ENCODE data around the gene ASCL5. TPM values are rescaled to one million over a fixed set of nuclear protein-coding genes. Genes with fewer than 3 reads are reported as not detected.

Gene ASCL5
- total and polyA plus RNA-seq, 10 of the 15 experiments (the other 5 are each of a cell fraction or from before 2014, with no cell fraction given): 0.04 TPM; not detected in 9

DNA sequence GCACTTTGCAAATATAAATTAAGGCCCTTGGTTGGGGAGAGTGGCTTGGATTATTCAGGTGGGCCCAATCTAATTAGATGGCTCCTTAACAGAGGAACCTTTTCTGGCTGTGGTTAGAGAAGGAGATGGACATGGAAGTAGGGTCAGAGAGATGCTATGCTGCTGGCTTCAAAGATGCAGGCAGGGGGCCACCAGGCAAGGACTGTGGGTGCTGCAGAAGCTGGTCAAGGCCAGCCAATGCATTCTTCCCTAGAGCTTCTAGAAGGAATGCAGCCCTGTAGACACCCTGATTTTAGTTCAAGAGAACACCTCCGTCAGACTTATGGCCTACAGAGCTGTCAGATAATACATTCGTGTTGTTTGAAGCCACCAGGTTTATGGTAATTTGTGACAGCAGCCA is 31.0 kb upstream of the ASCL5 start (continued):
- no peak for TF ChIP-seq NKRF (conservative IDR thresholded peaks at IDR 0.05)
- no peak for TF ChIP-seq CBFB (IDR thresholded peaks at IDR 0.05; ENCODE audit: low read depth)
- TF ChIP-seq RUNX3 (IDR thresholded peaks at IDR 0.05; ENCODE audit: low read length): no peak
- TF ChIP-seq MTA3 (IDR thresholded peaks at IDR 0.05; ENCODE audit: borderline replicate concordance, low read length): no peak

DNA sequence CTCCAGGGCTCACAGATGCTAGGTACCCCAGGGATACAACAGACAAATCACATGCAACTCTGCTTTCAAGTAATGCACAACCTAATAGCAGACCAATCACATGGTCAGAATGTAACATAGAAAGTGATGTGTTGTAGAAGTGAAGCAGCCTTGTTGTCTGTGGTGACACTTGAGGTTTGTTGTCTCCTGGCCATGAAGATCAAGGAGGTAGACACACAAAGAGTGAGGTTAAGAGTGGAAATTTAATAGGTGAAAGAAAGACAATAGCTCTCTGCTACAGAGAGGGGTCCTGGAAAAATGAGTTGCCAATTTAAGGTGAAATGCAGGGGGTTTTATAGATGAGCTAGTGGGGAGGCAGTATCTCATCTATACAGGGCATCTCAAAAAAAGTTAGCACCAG is 29.8 kb upstream of the ASCL5 start:
- in situ Hi-C loops (cut with MboI) (no loop called here), intact Hi-C loops (cut with micrococcal nuclease; ENCODE audit: unreplicated experiment) (no loop called here)
- Histone ChIP-seq H4K20me1 (ENCODE audit: control insufficient read depth, insufficient read depth) (no peaks in the 10 kb centered on the region), H3K27me3 (replicated peaks in 1 of 2; ENCODE audit: control insufficient read depth in 2 of 2, insufficient read depth in 2 of 2, low read length in 1 of 2) (no peaks in the 10 kb centered on the region; a peak in 1 of 4 replicates), H3K79me2 (ENCODE audit: control insufficient read depth, insufficient read depth, low read length) (peaks cover 5% of the 10 kb centered on the region; the same call in 1 of the 2 replicates), H3K27ac (ENCODE audit: control insufficient read depth, insufficient read depth) (no peak overlapping the region), H3K4me3 (no peak overlapping the region), H3K9me3 (replicated peaks; ENCODE audit: control insufficient read depth, insufficient read depth, low read length) (no peaks in the 10 kb centered on the region), H3K4me1 (ENCODE audit: control insufficient read depth, insufficient read depth, low read length) (peaks cover 12% of the 10 kb centered on the region), H3K36me3 (ENCODE audit: control insufficient read depth in 2 of 2, insufficient read depth in 2 of 2, low read length in 1 of 2) (0 out of 4 replicates have a peak, but pooled peaks cover 0 to under 1% of the 10 kb centered on the region in 2 experiments), H3K9ac (ENCODE audit: control insufficient read depth, insufficient read depth, low read length) (no peak overlapping the region), H2AFZ (ENCODE audit: control insufficient read depth, low read depth, low read length) (no peak overlapping the region), H3K4me2 (ENCODE audit: control insufficient read depth, insufficient read depth) (no peak overlapping the region)
- FAIRE-seq (no peak), ATAC-seq (no peak), DNase-seq (ENCODE audit: low read depth, low spot score) (no peak)
- ChIA-PET SMC1A (ENCODE audit: uncharacterized antibody, unreplicated experiment) (interaction anchor here (0.5 to 1.2 kb wide), 2 partner anchors 109 to 176 kb away, joined by 3 read pairs; no protein-coding TSS in a partner anchor), POLR2A (no interaction called here), CTCF (no interaction called here), RAD21 (ENCODE audit: unreplicated experiment) (no interaction called here)
- BruUV-seq (replicated peaks): no TSS peak
- TF ChIP-seq MXI1 (IDR thresholded peaks at IDR 0.05; ENCODE audit: low read depth, low read length) (no peak), MLLT1 (IDR thresholded peaks at IDR 0.05) (no peak), HDAC6 (IDR thresholded peaks at IDR 0.05; ENCODE audit: unreplicated experiment) (no peak), EP300 (IDR thresholded peaks at IDR 0.05; ENCODE audit: borderline replicate concordance in 1 of 2, control insufficient read depth in 1 of 2, low read depth in 2 of 2, low read length in 2 of 2) (no peak), YBX1 (IDR thresholded peaks at IDR 0.05) (no peak), ZNF592 (IDR thresholded peaks at IDR 0.05) (no peak), SMC3 (IDR thresholded peaks at IDR 0.05; ENCODE audit: borderline replicate concordance, low read length) (no peak), NR2C1 (IDR thresholded peaks at IDR 0.05) (no peak), SREBF2 (IDR thresholded peaks at IDR 0.05; ENCODE audit: low read length) (no peak), PAX8 (IDR thresholded peaks at IDR 0.05) (no peak), SMAD1 (IDR thresholded peaks at IDR 0.05; ENCODE audit: low read depth, partially characterized antibody) (no peak)
